ENCODE measurements around the gene DLG5.

DNA sequence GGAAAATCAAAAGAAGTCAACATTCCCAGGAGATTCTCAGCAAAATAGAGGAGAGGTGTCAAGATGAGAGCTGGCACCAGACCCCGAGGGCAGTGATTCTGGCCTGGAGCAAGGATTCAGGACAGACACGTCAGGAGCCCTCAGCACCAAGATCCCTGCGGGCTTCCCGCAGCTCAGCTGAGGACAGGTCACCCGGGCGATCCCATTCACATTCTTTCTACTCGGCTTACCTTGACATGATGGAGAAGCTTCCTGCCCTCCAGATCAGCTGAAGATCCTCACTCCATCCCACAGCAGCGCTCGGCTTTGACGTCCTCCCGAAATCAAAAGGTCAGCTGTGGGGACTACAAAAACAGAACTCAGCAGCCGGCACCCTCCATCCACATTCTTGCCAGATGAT lies 139.1 kb downstream of the DLG5 start:
- TF ChIP-seq, protein P1, sequence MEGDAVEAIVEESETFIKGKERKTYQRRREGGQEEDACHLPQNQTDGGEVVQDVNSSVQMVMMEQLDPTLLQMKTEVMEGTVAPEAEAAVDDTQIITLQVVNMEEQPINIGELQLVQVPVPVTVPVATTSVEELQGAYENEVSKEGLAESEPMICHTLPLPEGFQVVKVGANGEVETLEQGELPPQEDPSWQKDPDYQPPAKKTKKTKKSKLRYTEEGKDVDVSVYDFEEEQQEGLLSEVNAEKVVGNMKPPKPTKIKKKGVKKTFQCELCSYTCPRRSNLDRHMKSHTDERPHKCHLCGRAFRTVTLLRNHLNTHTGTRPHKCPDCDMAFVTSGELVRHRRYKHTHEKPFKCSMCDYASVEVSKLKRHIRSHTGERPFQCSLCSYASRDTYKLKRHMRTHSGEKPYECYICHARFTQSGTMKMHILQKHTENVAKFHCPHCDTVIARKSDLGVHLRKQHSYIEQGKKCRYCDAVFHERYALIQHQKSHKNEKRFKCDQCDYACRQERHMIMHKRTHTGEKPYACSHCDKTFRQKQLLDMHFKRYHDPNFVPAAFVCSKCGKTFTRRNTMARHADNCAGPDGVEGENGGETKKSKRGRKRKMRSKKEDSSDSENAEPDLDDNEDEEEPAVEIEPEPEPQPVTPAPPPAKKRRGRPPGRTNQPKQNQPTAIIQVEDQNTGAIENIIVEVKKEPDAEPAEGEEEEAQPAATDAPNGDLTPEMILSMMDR (IDR thresholded peaks at IDR 0.05): no peak
- TF ChIP-seq POLR2A (IDR thresholded peaks at IDR 0.05): no peak
- TF ChIP-seq EP300 (IDR thresholded peaks at IDR 0.05): no peak

Data from gastroesophageal sphincter (tissue), 3 donors.